Gastroesophageal sphincter (tissue), 4 donors: ENCODE measurements around the gene SPATA9. TPM values are rescaled to one million over a fixed set of nuclear protein-coding genes. Genes with fewer than 3 reads are reported as not detected.

Source experiments
- ATAC-seq: fragments of 150-250 bp; one replicate; pipeline ENCODE4 v1.9.1; 2016; ENCODE audit warnings: mild to moderate bottlenecking, moderate library complexity
- H3K27ac ChIP-seq, 4 donors: fragments of 200-600 bp; sonication (generic) in 3 of 4; 1 replicate in 3 of 4; 2 replicates in 1 of 4; pipeline ENCODE4 v1.5.1; 2016 to 2019
- H3K27me3 ChIP-seq: fragments of 200-600 bp; sonication (generic); one replicate; pipeline ENCODE4 v1.5.1; 2019
- H3K36me3 ChIP-seq, 2 donors: fragments of 200-600 bp; sonication (generic); one replicate each; pipeline ENCODE4 v1.5.1; 2019; ENCODE audit warnings: control low read depth in 1 of 2
- H3K4me1 ChIP-seq, 3 donors: fragments of 200-600 bp; sonication (generic); 1 replicate in 2 of 3; 2 replicates in 1 of 3; pipeline ENCODE4 v1.5.1; 2016 to 2019; ENCODE audit warnings: control low read depth in 2 of 3
- H3K4me3 ChIP-seq, 2 donors: fragments of 200-600 bp; sonication (generic); one replicate each; pipeline ENCODE4 v1.5.1; 2019; ENCODE audit warnings: mild to moderate bottlenecking in 1 of 2, moderate library complexity in 1 of 2
- H3K9me3 ChIP-seq, 3 donors: fragments of 200-600 bp; sonication (generic); one replicate each; pipeline ENCODE4 v1.5.1; 2017 to 2019; ENCODE audit warnings: control low read depth in 2 of 3
- CTCF ChIP-seq, 4 experiments: fragments of 200-600 bp in 2 of 4; fragments of 450-650 bp in 2 of 4; sonication (generic) in 1 of 4; IDR thresholded peaks; one replicate each; pipeline ENCODE4 v1.5.1; 2017 to 2019; ENCODE audit warnings: antibody characterized with exemption in 4 of 4, mild to moderate bottlenecking in 2 of 4, moderate library complexity in 2 of 4
- EP300 ChIP-seq: sonication (generic); formaldehyde crosslinking; IDR thresholded peaks from one replicate; pipeline ENCODE4 v1.6.1; 2017; ENCODE audit warnings: antibody characterized with exemption, mild to moderate bottlenecking
- POLR2A ChIP-seq, 2 donors: fragments of 450-650 bp; IDR thresholded peaks; one replicate each; pipeline ENCODE4 v1.6.1; 2017; ENCODE audit warnings: antibody characterized with exemption in 2 of 2, mild to moderate bottlenecking in 2 of 2, moderate library complexity in 1 of 2
- POLR2AphosphoS5 ChIP-seq: sonication (generic); formaldehyde crosslinking; IDR thresholded peaks from one replicate; pipeline ENCODE4 v1.6.1; 2017; ENCODE audit warnings: antibody characterized with exemption
- WGBS, 2 donors: methylation state at CpG; one replicate each; pipeline ENCODE4 v1.1.5; 2018; ENCODE audit warnings: low coverage in 1 of 2; 5-methylcytosine and 5-hydroxymethylcytosine counted together
- total RNA-seq, 4 donors: library from RNA; depleted of rRNA; stranded (reverse); fragments of >200 nt; gene quantifications; one replicate each; pipeline ENCODE4 v1.1.0, GENCODE V29; 2016

Gene SPATA9
- total RNA-seq, 4 donors from 2014 or later: 0.27 TPM; not detected in 3

GRCh38 chr5:95701074-95701473, 18.3 kb upstream of the SPATA9 start:
- Histone ChIP-seq H3K4me3 (no peak overlapping the region), H3K27ac (no peak overlapping the region), H3K36me3 (no peaks in the 10 kb centered on the region), H3K9me3 (no peaks in the 10 kb centered on the region), H3K27me3 (no peaks in the 10 kb centered on the region), H3K4me1 (no peaks in the 10 kb centered on the region)
- TF ChIP-seq CTCF (IDR thresholded peaks at IDR 0.05) (no peak), POLR2A (IDR thresholded peaks at IDR 0.05) (no peak), POLR2AphosphoS5 (no peak), EP300 (no peak)
- no peak for ATAC-seq

- 96 to 100% methylated on average over 1 of the region's 1 CpG for WGBS, 2 donors
Observed at GRCh38 chr5:95699337-95699736, 16.5 kb upstream of the SPATA9 start.

GRCh38 chr5:95697781-95698681, 15.2 kb upstream of the SPATA9 start:
- no peak for ATAC-seq
- H3K36me3 ChIP-seq: no peaks in the 10 kb centered on the region
- no peaks in the 10 kb centered on the region for H3K4me1 ChIP-seq
- H3K9me3 ChIP-seq: no peaks in the 10 kb centered on the region
- no peak overlapping the region for H3K27ac ChIP-seq
- H3K27me3 ChIP-seq: no peaks in the 10 kb centered on the region
- H3K4me3 ChIP-seq: no peak overlapping the region
- no peak for TF ChIP-seq POLR2AphosphoS5
- no peak for TF ChIP-seq EP300
- no peak for TF ChIP-seq CTCF (IDR thresholded peaks at IDR 0.05)
- TF ChIP-seq POLR2A (IDR thresholded peaks at IDR 0.05): no peak
- WGBS, 2 donors: 68 to 73% methylated on average over 6 to 7 of the region's 7 CpGs

More at GRCh38 chr5:95699337-95699736, 16.5 kb upstream of the SPATA9 start:
- no peak for TF ChIP-seq POLR2AphosphoS5
- TF ChIP-seq POLR2A (IDR thresholded peaks at IDR 0.05): no peak
- TF ChIP-seq EP300: no peak
- no peak for TF ChIP-seq CTCF (IDR thresholded peaks at IDR 0.05)
- H3K4me1 ChIP-seq: no peaks in the 10 kb centered on the region
- no peak overlapping the region for H3K27ac ChIP-seq
- H3K4me3 ChIP-seq: no peak overlapping the region
- ATAC-seq: no peak
- H3K27me3 ChIP-seq: no peaks in the 10 kb centered on the region
- H3K9me3 ChIP-seq: no peaks in the 10 kb centered on the region
- no peaks in the 10 kb centered on the region for H3K36me3 ChIP-seq

- no peaks in the 10 kb centered on the region for H3K36me3 ChIP-seq
- no peak for TF ChIP-seq POLR2AphosphoS5
- TF ChIP-seq CTCF (IDR thresholded peaks at IDR 0.05): no peak
- TF ChIP-seq EP300: no peak
- TF ChIP-seq POLR2A (IDR thresholded peaks at IDR 0.05): no peak
- H3K4me1 ChIP-seq: no peaks in the 10 kb centered on the region
- no peaks in the 10 kb centered on the region for H3K9me3 ChIP-seq
- no peaks in the 10 kb centered on the region for H3K27me3 ChIP-seq
- H3K4me3 ChIP-seq: no peak overlapping the region
- no peak for ATAC-seq
- H3K27ac ChIP-seq: no peak overlapping the region
Observed at GRCh38 chr5:95690333-95690732, 7.5 kb upstream of the SPATA9 start.

- H3K4me1 ChIP-seq: no peaks in the 10 kb centered on the region
- 100% methylated on average over 1 of the region's 1 CpG for WGBS, 2 donors
- no peak overlapping the region for H3K27ac ChIP-seq
- ATAC-seq: no peak
- H3K9me3 ChIP-seq: no peaks in the 10 kb centered on the region
- H3K36me3 ChIP-seq: no peaks in the 10 kb centered on the region
- H3K27me3 ChIP-seq: no peaks in the 10 kb centered on the region
- TF ChIP-seq POLR2A (IDR thresholded peaks at IDR 0.05) (no peak), CTCF (IDR thresholded peaks at IDR 0.05) (no peak), POLR2AphosphoS5 (no peak), EP300 (no peak)
- no peak overlapping the region for H3K4me3 ChIP-seq
Observed at GRCh38 chr5:95689680-95690079, 6.9 kb upstream of the SPATA9 start.
